Measurements from ENCODE around the gene PRDM15. TPM values are rescaled to one million over a fixed set of nuclear protein-coding genes. Genes with fewer than 3 reads are reported as not detected.

Gene PRDM15
- total and polyA plus RNA-seq, 8 donors, result 6.2 to 10.0 (median 7.3) TPM

DNA sequence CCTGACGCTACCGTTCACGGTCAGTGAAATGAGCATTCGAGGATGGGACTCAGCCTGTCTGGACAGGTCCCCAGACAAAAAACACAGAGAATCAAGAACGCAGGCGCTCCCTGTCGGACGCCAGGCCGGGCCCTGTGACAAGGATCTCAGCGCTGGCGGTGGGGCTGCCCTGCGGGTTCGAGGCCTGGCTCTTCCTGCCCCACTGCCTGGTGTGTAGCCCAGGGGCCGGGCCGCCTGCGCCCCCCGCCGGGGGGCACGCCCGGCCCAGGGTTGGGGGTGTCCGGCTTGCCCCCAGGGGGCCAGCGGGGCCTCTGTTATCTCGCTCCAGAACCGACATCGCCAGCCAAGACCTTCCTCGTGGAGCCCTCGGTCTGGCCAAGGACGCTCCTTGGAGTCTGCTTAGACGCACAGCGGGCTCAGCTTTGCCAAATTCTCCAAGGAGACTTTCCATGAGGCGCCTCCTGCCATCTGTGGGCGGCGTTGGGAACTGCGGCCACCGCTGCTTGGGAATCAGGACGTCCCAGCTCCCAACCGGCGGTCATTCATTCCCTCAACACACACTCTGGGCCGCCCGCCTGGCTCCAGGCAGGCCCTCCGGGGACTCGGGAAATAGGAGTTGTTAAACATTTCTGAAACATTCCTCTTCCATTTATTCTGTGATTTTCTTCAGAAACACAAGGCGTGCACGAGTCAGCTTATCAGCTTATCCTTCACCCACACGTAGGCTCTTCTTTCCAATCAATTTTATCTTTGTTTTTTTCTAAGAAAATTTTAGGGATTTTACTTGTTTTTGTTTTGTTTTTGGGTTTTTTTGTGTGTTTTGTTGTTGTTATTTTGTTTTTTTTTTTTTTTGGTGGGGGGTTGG, 101.0 kb downstream of the PRDM15 start:
- Histone ChIP-seq H3K4me1 (peaks cover 5 to 13% of the 10 kb centered on the region in 2 donors), H3K27ac (no peak overlapping the region), H3K27me3 (peaks cover 13 to 83% of the 10 kb centered on the region in 2 donors), H3K4me3 (no peak overlapping the region), H3K9me3 (no peaks in the 10 kb centered on the region), H3K36me3 (no peaks in the 10 kb centered on the region)
- intact Hi-C loops (cut with DNase I), result loop anchor here in 1 of 2 donors (5.0 kb wide), 1 partner anchor 166 kb away; no protein-coding TSS in a partner anchor
- ATAC-seq (peak; percentile 95), DNase-seq (peak; percentile 77 to 89 (median 86))
- peak; percentile 89 to 92 for TF ChIP-seq CTCF (IDR thresholded peaks at IDR 0.05)

DNA sequence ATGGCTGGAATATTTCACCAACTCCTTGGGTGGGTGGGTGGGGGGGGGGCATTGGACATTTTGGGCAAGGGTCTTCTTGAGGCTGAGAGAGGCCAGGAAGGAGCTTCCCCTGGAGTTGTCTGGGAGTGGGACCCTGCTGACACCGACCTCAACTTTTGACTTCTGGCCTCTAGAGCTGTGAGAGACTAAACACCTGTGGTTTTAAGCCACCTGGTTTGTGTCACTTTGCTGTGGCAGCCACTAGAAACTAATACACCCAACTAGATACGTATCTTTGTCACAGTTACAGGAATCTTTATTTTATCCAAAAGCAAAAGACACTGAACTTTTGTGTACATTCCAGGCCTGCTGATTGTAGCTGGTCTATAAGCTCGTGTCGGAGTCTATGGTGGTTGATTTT, 102.4 kb downstream of the PRDM15 start:
- no peak overlapping the region for H3K4me3 ChIP-seq
- H3K27me3 ChIP-seq, result peaks cover 13 to 82% of the 10 kb centered on the region in 2 donors
- DNase-seq (no peak), ATAC-seq (no peak)
- no peaks in the 10 kb centered on the region for H3K9me3 ChIP-seq
- H3K4me1 ChIP-seq, result peaks cover 5 to 13% of the 10 kb centered on the region in 2 donors
- no peak for TF ChIP-seq CTCF (IDR thresholded peaks at IDR 0.05)
- intact Hi-C loops (cut with DNase I), result loop anchor here in 1 of 2 donors (5.0 kb wide), 1 partner anchor 164 kb away; no protein-coding TSS in a partner anchor
- H3K27ac ChIP-seq, result no peak overlapping the region
- H3K36me3 ChIP-seq, result no peaks in the 10 kb centered on the region

DNA sequence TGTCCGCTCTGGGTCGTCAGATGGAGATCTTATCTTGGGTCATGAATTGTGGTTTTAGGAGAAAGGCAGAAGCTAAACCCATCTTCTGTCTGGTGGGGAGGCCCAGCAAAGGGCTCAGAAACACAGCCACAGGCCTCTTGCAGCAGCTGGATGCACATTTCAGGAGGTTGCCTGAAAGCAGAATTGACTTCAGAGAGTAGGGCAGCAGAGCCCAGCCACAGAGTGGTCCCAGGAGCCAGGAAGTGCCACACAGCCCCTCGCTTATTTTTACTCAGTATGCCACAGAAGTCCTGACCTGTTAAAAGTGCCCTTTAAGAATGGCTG, 104.0 kb downstream of the PRDM15 start:
- Histone ChIP-seq H3K36me3 (no peaks in the 10 kb centered on the region), H3K27me3 (peaks cover 8 to 81% of the 10 kb centered on the region in 2 donors), H3K4me1 (peaks cover 5 to 13% of the 10 kb centered on the region in 2 donors), H3K9me3 (no peaks in the 10 kb centered on the region), H3K4me3 (no peak overlapping the region), H3K27ac (no peak overlapping the region)
- DNase-seq (no peak), ATAC-seq (no peak)
- intact Hi-C loops (cut with DNase I), result loop anchor here in 1 of 2 donors (5.0 kb wide), 1 partner anchor 163 kb away; no protein-coding TSS in a partner anchor
- no peak for TF ChIP-seq CTCF (IDR thresholded peaks at IDR 0.05)

- intact Hi-C loops (cut with DNase I), result loop anchor here in 1 of 2 donors (5.0 kb wide), 1 partner anchor 162 kb away; no protein-coding TSS in a partner anchor
- H3K9me3 ChIP-seq, result no peaks in the 10 kb centered on the region
- no peak for DNase-seq
Measured at GRCh38 chr21:41774467-41775148, 104.5 kb downstream of the PRDM15 start.

More at GRCh38 chr21:41774467-41775148, 104.5 kb downstream of the PRDM15 start:
- peak; percentile 43 for ATAC-seq
- peaks cover 3 to 81% of the 10 kb centered on the region in 2 donors for H3K27me3 ChIP-seq
- H3K36me3 ChIP-seq, result no peaks in the 10 kb centered on the region
- no peak for TF ChIP-seq CTCF (IDR thresholded peaks at IDR 0.05)
- H3K4me3 ChIP-seq, result no peak overlapping the region
- H3K4me1 ChIP-seq, result peaks cover 5 to 13% of the 10 kb centered on the region in 2 donors
- H3K27ac ChIP-seq, result no peak overlapping the region

Measured in left lung (tissue), 10 donors.